ENCODE measurements around the gene ELAC1.
A peak's percentile ranks its signal among the peaks of the same experiment; 100 is the strongest.

Gene ELAC1

GRCh38 chr18:51021226-51021965 is 53.6 kb downstream of the ELAC1 start:
- Histone ChIP-seq H3K27ac (ENCODE audit: low read length) (no peak overlapping the region), H3K79me2 (ENCODE audit: low read length) (no peaks in the 10 kb centered on the region), H4K20me1 (ENCODE audit: insufficient read depth, low read length) (no peaks in the 10 kb centered on the region), H3K4me2 (ENCODE audit: low read depth, low read length) (no peak overlapping the region), H3K9ac (ENCODE audit: low read length) (no peak overlapping the region), H3K36me3 (replicated peaks; ENCODE audit: insufficient read depth, low read length) (no peaks in the 10 kb centered on the region), H3K4me1 (ENCODE audit: low read length) (no peaks in the 10 kb centered on the region), H3K9me2 (replicated peaks; ENCODE audit: insufficient read depth, low read length) (no peaks in the 10 kb centered on the region), H3K4me3 (ENCODE audit: low read length) (no peak overlapping the region), H3F3A (ENCODE audit: insufficient read depth, low read length) (no peaks in the 10 kb centered on the region), H2AFZ (ENCODE audit: low read length) (no peak overlapping the region), H3K9me3 (replicated peaks; ENCODE audit: insufficient read depth, low read length) (no peaks in the 10 kb centered on the region), H3K27me3 (replicated peaks; ENCODE audit: insufficient read depth, low read length) (no peaks in the 10 kb centered on the region)
- DNase-seq = no peak
- TF ChIP-seq EZH2phosphoT487 (IDR thresholded peaks at IDR 0.05; ENCODE audit: low read length) = no peak
- TF ChIP-seq EZH2 (optimal IDR thresholded peaks at IDR 0.05; ENCODE audit: low read depth, low read length) = no peak
- TF ChIP-seq, protein P1, sequence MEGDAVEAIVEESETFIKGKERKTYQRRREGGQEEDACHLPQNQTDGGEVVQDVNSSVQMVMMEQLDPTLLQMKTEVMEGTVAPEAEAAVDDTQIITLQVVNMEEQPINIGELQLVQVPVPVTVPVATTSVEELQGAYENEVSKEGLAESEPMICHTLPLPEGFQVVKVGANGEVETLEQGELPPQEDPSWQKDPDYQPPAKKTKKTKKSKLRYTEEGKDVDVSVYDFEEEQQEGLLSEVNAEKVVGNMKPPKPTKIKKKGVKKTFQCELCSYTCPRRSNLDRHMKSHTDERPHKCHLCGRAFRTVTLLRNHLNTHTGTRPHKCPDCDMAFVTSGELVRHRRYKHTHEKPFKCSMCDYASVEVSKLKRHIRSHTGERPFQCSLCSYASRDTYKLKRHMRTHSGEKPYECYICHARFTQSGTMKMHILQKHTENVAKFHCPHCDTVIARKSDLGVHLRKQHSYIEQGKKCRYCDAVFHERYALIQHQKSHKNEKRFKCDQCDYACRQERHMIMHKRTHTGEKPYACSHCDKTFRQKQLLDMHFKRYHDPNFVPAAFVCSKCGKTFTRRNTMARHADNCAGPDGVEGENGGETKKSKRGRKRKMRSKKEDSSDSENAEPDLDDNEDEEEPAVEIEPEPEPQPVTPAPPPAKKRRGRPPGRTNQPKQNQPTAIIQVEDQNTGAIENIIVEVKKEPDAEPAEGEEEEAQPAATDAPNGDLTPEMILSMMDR (IDR thresholded peaks at IDR 0.05; ENCODE audit: low read length) = no peak

DNA sequence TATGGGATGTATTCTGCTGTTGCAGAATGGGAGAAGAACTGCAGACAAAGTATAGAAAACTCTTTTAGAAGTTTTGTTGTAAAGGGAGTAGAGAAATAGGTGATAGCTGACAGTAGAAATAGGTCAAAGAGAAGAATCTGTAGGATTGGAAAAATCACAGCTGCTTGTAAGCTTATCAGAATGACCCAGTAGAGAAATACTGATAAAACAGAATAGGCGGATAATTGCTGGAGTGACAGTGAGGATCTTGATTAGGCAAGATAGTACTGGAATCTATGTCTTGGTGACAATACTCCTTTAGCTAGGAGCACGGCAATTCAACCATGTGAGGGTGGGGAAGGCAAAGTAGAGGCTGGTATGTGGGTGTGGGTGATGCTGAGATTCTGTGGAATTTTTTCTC is 57.7 kb downstream of the ELAC1 start:
- no peaks in the 10 kb centered on the region for H3K9me3 ChIP-seq (replicated peaks; ENCODE audit: insufficient read depth, low read length)
- peaks cover 10% of the 10 kb centered on the region for H3K4me1 ChIP-seq (ENCODE audit: low read length)
- 0 out of 2 replicates have a peak, but pooled peaks cover 4% of the 10 kb centered on the region for H3F3A ChIP-seq (ENCODE audit: insufficient read depth, low read length)
- H3K36me3 ChIP-seq (replicated peaks; ENCODE audit: insufficient read depth, low read length) = no peaks in the 10 kb centered on the region
- no peak overlapping the region for H2AFZ ChIP-seq (ENCODE audit: low read length)
- no peak for TF ChIP-seq EZH2phosphoT487 (IDR thresholded peaks at IDR 0.05; ENCODE audit: low read length)
- H3K27ac ChIP-seq (ENCODE audit: low read length) = no peak overlapping the region
- H3K4me3 ChIP-seq (ENCODE audit: low read length) = no peak overlapping the region
- no peaks in the 10 kb centered on the region for H4K20me1 ChIP-seq (ENCODE audit: insufficient read depth, low read length)
- no peak overlapping the region for H3K4me2 ChIP-seq (ENCODE audit: low read depth, low read length)
- no peak overlapping the region for H3K9ac ChIP-seq (ENCODE audit: low read length)
- H3K27me3 ChIP-seq (replicated peaks; ENCODE audit: insufficient read depth, low read length) = no peaks in the 10 kb centered on the region
- no peak for DNase-seq
- no peaks in the 10 kb centered on the region for H3K9me2 ChIP-seq (replicated peaks; ENCODE audit: insufficient read depth, low read length)
- H3K79me2 ChIP-seq (ENCODE audit: low read length) = peaks cover 19% of the 10 kb centered on the region

DNA sequence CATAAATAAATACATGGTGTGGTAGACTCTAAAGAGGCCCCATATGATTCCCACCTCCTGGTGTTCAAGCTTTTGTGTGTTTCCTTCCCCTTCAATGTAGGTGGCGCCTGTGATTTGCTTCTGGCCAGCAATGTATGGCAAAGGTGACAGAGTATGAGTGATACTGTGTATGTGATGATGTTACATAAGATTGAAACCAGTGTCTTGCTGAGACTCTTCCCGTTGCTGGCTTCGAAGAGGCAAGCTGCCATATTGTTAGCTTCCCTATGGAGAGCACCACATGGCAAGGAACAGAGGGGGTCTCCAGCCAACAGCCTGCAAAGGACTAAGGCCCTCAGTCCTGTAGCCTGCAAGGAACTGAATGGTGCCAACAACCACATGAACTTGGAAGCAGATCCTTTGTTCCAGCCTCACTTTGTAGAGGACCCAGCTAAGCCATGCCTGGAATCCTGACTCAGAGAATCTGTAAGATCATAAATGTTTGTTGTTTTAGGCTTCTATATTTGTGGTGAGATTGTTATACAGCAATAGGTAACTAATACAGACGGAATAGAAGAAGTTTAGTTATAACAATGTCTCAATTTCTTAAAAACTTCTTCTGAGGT is 60.5 kb downstream of the ELAC1 start:
- Histone ChIP-seq H3K4me3 (ENCODE audit: low read length) (no peak overlapping the region), H3K27ac (ENCODE audit: low read length) (no peak overlapping the region), H3F3A (ENCODE audit: insufficient read depth, low read length) (0 out of 2 replicates have a peak, but pooled peaks cover 4% of the 10 kb centered on the region), H3K4me1 (ENCODE audit: low read length) (peaks cover 22% of the 10 kb centered on the region), H3K4me2 (ENCODE audit: low read depth, low read length) (peak overlapping the region; percentile 70; the same call in 1 of the 2 replicates), H3K9me2 (replicated peaks; ENCODE audit: insufficient read depth, low read length) (no peaks in the 10 kb centered on the region), H2AFZ (ENCODE audit: low read length) (no peak overlapping the region), H3K9me3 (replicated peaks; ENCODE audit: insufficient read depth, low read length) (no peaks in the 10 kb centered on the region), H3K36me3 (replicated peaks; ENCODE audit: insufficient read depth, low read length) (0 out of 2 replicates have a peak, but pooled peaks cover under 1% of the 10 kb centered on the region), H4K20me1 (ENCODE audit: insufficient read depth, low read length) (peaks cover 20% of the 10 kb centered on the region; the same call in 1 of the 2 replicates), H3K79me2 (ENCODE audit: low read length) (peaks cover 46% of the 10 kb centered on the region), H3K9ac (ENCODE audit: low read length) (no peak overlapping the region), H3K27me3 (replicated peaks; ENCODE audit: insufficient read depth, low read length) (no peaks in the 10 kb centered on the region)
- no peak for DNase-seq
- TF ChIP-seq, protein P1 (IDR thresholded peaks at IDR 0.05; ENCODE audit: low read length) = peak; percentile 18; the same call in 1 of the 2 replicates
- no peak for TF ChIP-seq EZH2phosphoT487 (IDR thresholded peaks at IDR 0.05; ENCODE audit: low read length)
- TF ChIP-seq EZH2 (optimal IDR thresholded peaks at IDR 0.05; ENCODE audit: low read depth, low read length) = no peak

Data from MM.1S (cell line).